Spleen (tissue), 7 donors: Measurements from ENCODE around the gene THRAP3.

ENCODE experiments used
- CTCF ChIP-seq, 11 experiments: fragments of 200-600 bp in 7 of 11; fragments of 450-650 bp in 4 of 11; sonication (generic) in 4 of 11; IDR thresholded peaks in 8 of 11; conservative IDR thresholded peaks in 3 of 11; 1 replicate in 7 of 11; 2 replicates in 4 of 11; pipeline versions ENCODE4 v1.4.0 to v1.8.0; 2016 to 2021; ENCODE audit warnings: antibody characterized with exemption in 11 of 11, inconsistent platforms in 4 of 11, mild to moderate bottlenecking in 1 of 11
- POLR2A ChIP-seq, 3 donors: fragments of 450-650 bp; IDR thresholded peaks; one replicate each; pipeline ENCODE4 v1.5.1; 2017; ENCODE audit warnings: antibody characterized with exemption in 3 of 3, mild to moderate bottlenecking in 1 of 3
- donor health status: DM: no; HTN: no; CAD: no; lungs with moderate emphysema.
- donor health status: DM: no; HTN: no; CAD: no.
- donor health status: DM: no; HTN: no; CAD: no.

GRCh38 chr1:36222481-36223380 lies 1.5 kb upstream of the THRAP3 start:
- no peak for TF ChIP-seq CTCF (IDR thresholded peaks at IDR 0.05 in 8 of 11, conservative IDR thresholded peaks at IDR 0.05 in 3 of 11)
- no peak for TF ChIP-seq POLR2A (IDR thresholded peaks at IDR 0.05)
